Neural progenitor cell (in vitro differentiated cells): ENCODE measurements around the gene LGALS12. TPM values are rescaled to one million over a fixed set of nuclear protein-coding genes. Genes with fewer than 3 reads are reported as not detected.

Experiments
- DNase-seq: peaks from one replicate; pipeline ENCODE4 v3.0.0-alpha.2; 2016; ENCODE audit warnings: low spot score
- H2AFZ ChIP-seq: fragments of 200-600 bp; sonication (generic); replicated peaks from 2 replicates; pipeline ENCODE4 v1.6.1; 2016; ENCODE audit warnings: antibody characterized with exemption
- H3F3A ChIP-seq: fragments of 200-600 bp; sonication (generic); 2 replicates; pipeline ENCODE4 v1.6.1; 2016; ENCODE audit warnings: antibody characterized with exemption, low read depth
- H3K27ac ChIP-seq: fragments of 200-600 bp; sonication (generic); 2 replicates; pipeline ENCODE4 v1.5.1; 2016; ENCODE audit warnings: mild to moderate bottlenecking
- H3K27me3 ChIP-seq: fragments of 200-600 bp; sonication (generic); 2 replicates; pipeline ENCODE4 v1.6.1; 2016; ENCODE audit warnings: mild to moderate bottlenecking, moderate library complexity
- H3K36me3 ChIP-seq: fragments of 200-600 bp; sonication (generic); 2 replicates; pipeline ENCODE4 v1.5.1; 2016
- H3K4me1 ChIP-seq: fragments of 200-600 bp; sonication (generic); 2 replicates; pipeline ENCODE4 v1.6.1; 2016; ENCODE audit warnings: mixed run types
- H3K4me2 ChIP-seq: fragments of 200-600 bp; sonication (generic); 2 replicates; pipeline ENCODE4 v1.6.1; 2016
- H3K4me3 ChIP-seq: fragments of 200-600 bp; sonication (generic); 2 replicates; pipeline ENCODE4 v1.5.1; 2016
- H3K79me2 ChIP-seq: fragments of 200-600 bp; sonication (generic); 2 replicates; pipeline ENCODE4 v1.6.1; 2016; ENCODE audit warnings: low read depth
- H3K9ac ChIP-seq: fragments of 200-600 bp; sonication (generic); 2 replicates; pipeline ENCODE4 v1.6.1; 2016
- H3K9me3 ChIP-seq: fragments of 200-600 bp; sonication (generic); 2 replicates; pipeline ENCODE4 v1.5.1; 2016; ENCODE audit warnings: low read depth
- H4K20me1 ChIP-seq: fragments of 200-600 bp; sonication (generic); 2 replicates; pipeline ENCODE4 v1.6.1; 2016; ENCODE audit warnings: low read depth
- H3K27ac Mint-ChIP-seq: 3 replicates; pipeline ENCODE4 v1.8.0; 2021; ENCODE audit warnings: mixed read lengths
- H3K27me3 Mint-ChIP-seq: 2 replicates; pipeline ENCODE4 v1.8.0; 2022; ENCODE audit warnings: low read depth, mild to moderate bottlenecking, inconsistent platforms, moderate library complexity, mixed read lengths; ENCODE audit not compliant: insufficient read depth
- H3K36me3 Mint-ChIP-seq: 3 replicates; pipeline ENCODE4 v1.8.0; 2021; ENCODE audit warnings: mixed read lengths
- H3K4me1 Mint-ChIP-seq: 3 replicates; pipeline ENCODE4 v1.8.0; 2021; ENCODE audit warnings: mixed read lengths
- H3K4me3 Mint-ChIP-seq: 3 replicates; pipeline ENCODE4 v1.8.0; 2021; ENCODE audit warnings: mild to moderate bottlenecking, moderate library complexity, mixed read lengths
- H3K9me3 Mint-ChIP-seq: 3 replicates; pipeline ENCODE4 v1.8.0; 2020; ENCODE audit warnings: mixed read lengths
- CTCF ChIP-seq: fragments of 200-600 bp; sonication (generic); IDR thresholded peaks from 2 replicates; pipeline ENCODE4 v1.5.1; 2017; ENCODE audit warnings: antibody characterized with exemption, mild to moderate bottlenecking
- EZH2 ChIP-seq: fragments of 200-600 bp; sonication (generic); IDR thresholded peaks from 2 replicates; pipeline ENCODE4 v1.6.1; 2017; ENCODE audit warnings: antibody characterized with exemption, mild to moderate bottlenecking, moderate library complexity
- EZH2phosphoT487 ChIP-seq: fragments of 200-600 bp; sonication (generic); IDR thresholded peaks from 2 replicates; pipeline ENCODE4 v1.6.1; 2017; ENCODE audit warnings: antibody characterized with exemption
- total RNA-seq: library from RNA; depleted of rRNA; stranded (reverse); fragments of >200 nt; gene quantifications from 2 replicates; pipeline ENCODE4 v1.2.3, GENCODE V29; 2015; ENCODE audit warnings: low replicate concordance

The LGALS12 gene
- total RNA-seq, 1 donor from 2014 or later: not detected

GRCh38 chr11:63520606-63521170 lies 14.8 kb downstream of the LGALS12 start:
- Mint-ChIP-seq H3K4me1 (no peaks in the 10 kb centered on the region), H3K27me3 (peaks cover 6% of the 10 kb centered on the region), H3K9me3 (peaks cover 6% of the 10 kb centered on the region), H3K4me3 (no peak overlapping the region), H3K36me3 (no peaks in the 10 kb centered on the region), H3K27ac (no peak overlapping the region)
- Histone ChIP-seq H3K27me3 (no peaks in the 10 kb centered on the region), H2AFZ (no peak overlapping the region), H3K36me3 (no peaks in the 10 kb centered on the region), H3F3A (no peaks in the 10 kb centered on the region), H3K4me3 (no peak overlapping the region), H3K79me2 (no peaks in the 10 kb centered on the region), H4K20me1 (no peaks in the 10 kb centered on the region), H3K9ac (no peak overlapping the region), H3K9me3 (no peaks in the 10 kb centered on the region), H3K27ac (no peak overlapping the region), H3K4me1 (no peaks in the 10 kb centered on the region), H3K4me2 (no peak overlapping the region)
- TF ChIP-seq EZH2phosphoT487: no peak
- no peak for TF ChIP-seq EZH2
- no peak for TF ChIP-seq CTCF
- DNase-seq: no peak

- Histone ChIP-seq H4K20me1 (no peaks in the 10 kb centered on the region), H3K4me2 (no peak overlapping the region), H3K9me3 (no peaks in the 10 kb centered on the region), H3F3A (no peaks in the 10 kb centered on the region), H3K4me3 (no peak overlapping the region), H3K27ac (no peak overlapping the region), H2AFZ (no peak overlapping the region), H3K4me1 (no peaks in the 10 kb centered on the region), H3K36me3 (no peaks in the 10 kb centered on the region), H3K9ac (no peak overlapping the region), H3K27me3 (no peaks in the 10 kb centered on the region), H3K79me2 (no peaks in the 10 kb centered on the region)
- peaks cover 6% of the 10 kb centered on the region for H3K27me3 Mint-ChIP-seq
- TF ChIP-seq EZH2phosphoT487 (no peak), CTCF (no peak), EZH2 (no peak)
- peaks cover 6% of the 10 kb centered on the region for H3K9me3 Mint-ChIP-seq
- no peaks in the 10 kb centered on the region for H3K4me1 Mint-ChIP-seq
- no peak overlapping the region for H3K4me3 Mint-ChIP-seq
- no peak overlapping the region for H3K27ac Mint-ChIP-seq
- no peaks in the 10 kb centered on the region for H3K36me3 Mint-ChIP-seq
- DNase-seq: no peak
These were observed 16.0 kb downstream of the LGALS12 start for GRCh38 chr11:63521896-63522295.

GRCh38 chr11:63523151-63523550 lies 17.3 kb downstream of the LGALS12 start:
- DNase-seq: no peak
- Mint-ChIP-seq H3K27me3 (peaks cover 11% of the 10 kb centered on the region), H3K9me3 (peaks cover 6% of the 10 kb centered on the region), H3K27ac (no peak overlapping the region), H3K36me3 (no peaks in the 10 kb centered on the region), H3K4me1 (peaks cover 4% of the 10 kb centered on the region), H3K4me3 (no peak overlapping the region)
- Histone ChIP-seq H3K9me3 (no peaks in the 10 kb centered on the region), H2AFZ (no peak overlapping the region), H3K4me1 (peaks cover 5% of the 10 kb centered on the region), H3K27me3 (peaks cover 6% of the 10 kb centered on the region), H3F3A (peaks cover 4% of the 10 kb centered on the region), H3K4me3 (no peak overlapping the region), H3K4me2 (no peak overlapping the region), H3K36me3 (no peaks in the 10 kb centered on the region), H4K20me1 (no peaks in the 10 kb centered on the region), H3K79me2 (no peaks in the 10 kb centered on the region), H3K27ac (no peak overlapping the region), H3K9ac (no peak overlapping the region)
- no peak for TF ChIP-seq EZH2
- no peak for TF ChIP-seq CTCF
- TF ChIP-seq EZH2phosphoT487: no peak
